GM19452 (cell line): ENCODE data around the gene TMPRSS6.

Experiments used
- ATAC-seq: cut with Tn5 transposase; IDR thresholded peaks from one replicate; pipeline ENCODE4 v1.9.1; 2021; ENCODE audit not compliant: unreplicated experiment

The TMPRSS6 gene

DNA sequence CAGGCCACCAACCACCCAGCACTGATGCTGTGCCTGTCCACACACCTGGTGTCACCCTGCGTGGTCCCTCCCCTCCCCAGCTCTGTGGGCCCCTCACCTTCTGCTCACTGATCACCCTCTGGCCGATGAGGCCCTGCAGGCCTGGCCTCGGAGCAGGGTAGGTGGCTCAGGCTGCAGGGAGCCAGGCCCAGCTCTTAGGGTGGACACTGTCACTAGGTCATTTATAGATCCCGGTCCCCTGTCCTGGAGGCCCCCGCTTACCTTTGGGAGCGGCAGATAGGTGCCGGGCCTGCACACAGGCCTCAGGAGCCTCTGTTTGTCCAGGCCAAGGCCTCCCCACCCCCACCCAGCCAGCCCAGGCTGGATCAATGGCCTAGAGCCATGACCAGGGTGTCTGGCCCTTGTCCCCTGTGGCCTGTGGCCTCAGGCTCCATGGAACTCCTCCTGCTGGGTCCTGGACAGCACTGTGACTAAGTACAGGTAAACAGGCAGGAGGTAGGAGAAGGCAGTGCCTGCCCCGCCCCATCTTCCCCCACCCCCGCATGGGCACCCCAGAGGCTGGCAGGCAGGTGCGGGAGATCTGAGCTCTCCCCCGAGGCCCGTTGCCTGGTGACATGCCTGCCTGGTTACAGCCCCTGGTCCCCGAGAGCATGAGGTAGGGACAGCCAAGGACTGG, at the start of gene TMPRSS6:
TSS of gene TMPRSS6 (minus strand) at position 472 of the 676 bp plus-strand sequence. CDS start 6,296 bp downstream, outside the sequence.
- ATAC-seq = no peak

DNA sequence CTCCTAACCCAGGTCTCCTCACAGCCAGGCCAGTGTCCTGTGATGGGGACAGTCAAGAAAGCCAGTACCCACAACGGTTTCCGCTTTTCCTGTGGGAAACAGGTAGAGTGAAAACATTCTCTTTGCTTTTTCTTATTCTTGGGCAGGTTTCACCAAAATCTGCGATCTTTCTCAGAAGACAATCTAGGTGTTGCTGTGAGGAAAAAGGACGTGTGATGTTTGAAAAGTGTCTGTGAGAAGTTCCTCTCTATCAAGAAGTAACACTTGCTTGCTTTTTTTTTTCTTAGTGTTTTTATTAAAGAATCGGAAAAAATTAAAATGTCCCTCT, 49.4 kb upstream of the TMPRSS6 start:
- ATAC-seq = no peak

DNA sequence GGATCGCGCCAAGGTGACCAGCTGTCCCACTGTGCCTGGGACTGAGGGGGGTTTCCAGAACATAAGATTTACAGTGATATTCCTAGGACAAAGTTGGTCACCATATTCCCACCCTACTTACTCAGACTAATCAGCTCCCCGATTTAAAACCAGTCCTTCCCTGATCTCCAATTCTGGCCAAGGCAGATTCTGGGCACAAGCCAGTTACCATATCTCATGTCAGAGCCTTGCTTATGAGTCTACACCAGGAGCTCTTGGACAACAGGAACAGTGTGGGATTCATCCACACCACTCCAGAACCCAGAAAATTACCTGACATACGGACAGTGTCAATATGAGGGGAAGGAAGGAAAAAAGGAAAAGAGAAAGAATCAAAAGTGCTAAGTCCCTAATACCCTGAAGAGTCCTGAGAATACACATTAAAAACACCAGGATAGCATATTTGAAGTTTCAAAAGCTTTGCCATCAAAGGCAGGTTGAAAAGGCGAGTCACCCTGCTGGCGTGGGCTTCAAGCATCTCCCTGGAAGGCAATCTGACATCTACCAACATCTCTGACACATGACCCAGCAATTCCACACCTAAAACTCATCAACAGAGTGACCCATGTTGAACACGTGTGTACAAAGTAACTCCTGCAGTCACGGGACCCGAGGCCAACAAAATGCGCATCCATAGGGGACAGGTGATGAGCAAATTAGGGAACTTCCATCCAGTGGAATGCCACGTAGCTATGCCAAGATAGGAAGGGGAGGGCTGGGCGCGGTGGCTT, 48.2 kb upstream of the TMPRSS6 start:
- no peak for ATAC-seq

- ATAC-seq = no peak
These were observed 47.3 kb upstream of the TMPRSS6 start for GRCh38 chr22:37156686-37157435.

DNA sequence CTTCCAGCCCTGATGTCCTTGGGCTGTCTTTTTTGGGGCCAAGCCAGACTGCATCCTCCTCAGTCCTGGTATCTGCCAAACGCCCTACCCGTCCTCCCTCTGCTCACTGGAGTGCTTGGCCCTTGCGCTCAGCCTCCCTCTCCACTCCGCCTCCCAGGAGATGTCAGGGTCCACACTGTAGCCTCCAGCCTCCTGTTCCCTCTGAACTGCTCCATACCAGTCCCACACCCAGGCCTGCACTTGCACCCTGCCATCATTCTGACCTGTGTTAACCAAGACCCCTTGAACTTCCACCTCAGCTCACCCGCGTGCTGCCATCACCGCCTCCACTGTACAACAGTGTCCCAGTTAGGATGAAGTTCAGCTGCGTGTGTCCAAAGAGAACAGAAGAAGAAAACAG, 46.5 kb upstream of the TMPRSS6 start:
- no peak for ATAC-seq

GRCh38 chr22:37154925-37155712, 45.6 kb upstream of the TMPRSS6 start:
- ATAC-seq = no peak

DNA sequence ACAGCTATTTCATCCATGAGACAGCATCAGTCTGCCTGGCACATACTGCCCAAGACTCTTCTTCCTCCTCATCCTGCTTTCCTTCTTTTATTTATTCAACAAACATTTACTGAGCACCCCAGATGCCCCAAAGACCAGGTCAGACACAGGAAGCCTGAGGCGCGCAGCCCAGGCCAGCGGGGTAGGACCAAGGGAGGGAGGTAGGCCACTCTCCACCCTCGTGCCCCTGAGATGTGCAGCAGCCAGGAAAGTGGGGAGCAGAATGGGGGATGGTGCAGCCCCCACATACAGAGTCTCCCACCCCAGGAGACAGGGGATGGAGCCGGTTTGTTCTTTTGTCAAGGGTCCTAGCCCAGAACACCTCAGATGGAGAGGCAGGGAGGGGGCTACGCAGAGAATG, 44.4 kb upstream of the TMPRSS6 start:
- ATAC-seq = no peak

GRCh38 chr22:37151401-37151800, 41.9 kb upstream of the TMPRSS6 start:
- ATAC-seq = no peak

GRCh38 chr22:37150701-37151100, 41.2 kb upstream of the TMPRSS6 start:
- no peak for ATAC-seq

- ATAC-seq = no peak
These were observed 39.5 kb upstream of the TMPRSS6 start for GRCh38 chr22:37148742-37149665.

GRCh38 chr22:37148031-37148651, 38.6 kb upstream of the TMPRSS6 start:
- no peak for ATAC-seq

DNA sequence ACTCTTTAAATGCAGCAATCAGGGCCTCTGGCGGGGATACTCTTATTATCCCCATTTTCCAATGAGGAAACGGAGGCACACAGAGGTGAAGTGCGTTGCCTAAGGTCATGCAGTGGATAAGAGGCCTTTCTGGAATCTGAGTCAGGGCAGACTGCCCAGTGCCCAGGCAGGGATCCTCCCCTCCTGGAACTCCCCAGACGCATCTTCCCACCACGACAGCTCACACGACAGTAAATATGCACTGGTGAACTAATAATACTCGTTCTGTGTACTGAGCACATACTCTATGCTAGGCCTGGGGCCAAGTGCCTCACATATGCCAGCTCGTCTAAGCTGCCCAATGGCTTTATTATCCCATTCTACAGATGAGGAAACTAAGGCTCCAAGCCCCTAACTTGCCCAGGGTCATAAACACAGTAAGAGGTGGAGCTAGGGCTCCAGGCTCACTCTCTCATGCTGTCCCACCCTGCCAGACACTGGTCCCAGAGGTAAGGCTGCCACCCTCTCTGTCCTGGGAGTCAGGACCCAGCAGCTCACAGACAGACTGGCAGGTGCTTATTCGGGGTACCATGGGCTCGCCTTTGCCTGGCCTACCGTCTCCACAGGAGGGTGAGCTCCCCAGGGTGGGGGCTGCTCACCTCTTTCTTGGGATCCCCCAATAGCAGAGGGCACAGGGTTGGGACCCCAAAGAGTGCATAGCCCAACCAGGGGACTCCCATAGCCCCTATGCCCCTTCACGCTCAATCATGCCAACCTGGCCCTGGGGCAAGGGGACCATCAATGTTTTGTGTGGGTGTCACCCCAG, 37.9 kb upstream of the TMPRSS6 start:
- ATAC-seq = no peak

- ATAC-seq = no peak
These were observed 37.1 kb upstream of the TMPRSS6 start for GRCh38 chr22:37146507-37147180.

GRCh38 chr22:37146051-37146385, 36.5 kb upstream of the TMPRSS6 start:
- ATAC-seq = no peak

- no peak for ATAC-seq
These were observed 35.9 kb upstream of the TMPRSS6 start for GRCh38 chr22:37145180-37146050.

GRCh38 chr22:37144180-37144554, 34.7 kb upstream of the TMPRSS6 start:
- ATAC-seq = no peak

- no peak for ATAC-seq
These were observed 32.5 kb upstream of the TMPRSS6 start for GRCh38 chr22:37141971-37142370.
